GM12864 (cell line): Measurements from ENCODE around the gene KIAA0753.
A peak's percentile ranks its signal among the peaks of the same experiment; 100 is the strongest.

Experiments
- DNase-seq: peaks from one replicate; pipeline ENCODE4 v3.0.0-alpha.2; 2011; ENCODE audit warnings: low read depth
- H3K4me3 ChIP-seq: 2 replicates; pipeline ENCODE4 v1.5.1; 2011; ENCODE audit warnings: mild to moderate bottlenecking, low read depth, low read length, control low read depth
- TF ChIP-seq, protein P1 (sequence below): IDR thresholded peaks from 2 replicates; pipeline ENCODE4 v1.5.1; 2011; ENCODE audit warnings: low read depth, mild to moderate bottlenecking, moderate library complexity, low read length, control low read depth, inconsistent platforms; ENCODE audit errors: missing control alignments

KIAA0753 gene

GRCh38 chr17:6639586-6640535 is 650 bp downstream of the KIAA0753 start:
- TF ChIP-seq, protein P1, sequence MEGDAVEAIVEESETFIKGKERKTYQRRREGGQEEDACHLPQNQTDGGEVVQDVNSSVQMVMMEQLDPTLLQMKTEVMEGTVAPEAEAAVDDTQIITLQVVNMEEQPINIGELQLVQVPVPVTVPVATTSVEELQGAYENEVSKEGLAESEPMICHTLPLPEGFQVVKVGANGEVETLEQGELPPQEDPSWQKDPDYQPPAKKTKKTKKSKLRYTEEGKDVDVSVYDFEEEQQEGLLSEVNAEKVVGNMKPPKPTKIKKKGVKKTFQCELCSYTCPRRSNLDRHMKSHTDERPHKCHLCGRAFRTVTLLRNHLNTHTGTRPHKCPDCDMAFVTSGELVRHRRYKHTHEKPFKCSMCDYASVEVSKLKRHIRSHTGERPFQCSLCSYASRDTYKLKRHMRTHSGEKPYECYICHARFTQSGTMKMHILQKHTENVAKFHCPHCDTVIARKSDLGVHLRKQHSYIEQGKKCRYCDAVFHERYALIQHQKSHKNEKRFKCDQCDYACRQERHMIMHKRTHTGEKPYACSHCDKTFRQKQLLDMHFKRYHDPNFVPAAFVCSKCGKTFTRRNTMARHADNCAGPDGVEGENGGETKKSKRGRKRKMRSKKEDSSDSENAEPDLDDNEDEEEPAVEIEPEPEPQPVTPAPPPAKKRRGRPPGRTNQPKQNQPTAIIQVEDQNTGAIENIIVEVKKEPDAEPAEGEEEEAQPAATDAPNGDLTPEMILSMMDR = no peak
- peak overlapping the region; percentile 66 for H3K4me3 ChIP-seq
- DNase-seq = no peak

- TF ChIP-seq, protein P1 = no peak
- DNase-seq = no peak
- H3K4me3 ChIP-seq = peak overlapping the region; percentile 66
Measured at GRCh38 chr17:6639014-6639585, 1.4 kb downstream of the KIAA0753 start.

DNA sequence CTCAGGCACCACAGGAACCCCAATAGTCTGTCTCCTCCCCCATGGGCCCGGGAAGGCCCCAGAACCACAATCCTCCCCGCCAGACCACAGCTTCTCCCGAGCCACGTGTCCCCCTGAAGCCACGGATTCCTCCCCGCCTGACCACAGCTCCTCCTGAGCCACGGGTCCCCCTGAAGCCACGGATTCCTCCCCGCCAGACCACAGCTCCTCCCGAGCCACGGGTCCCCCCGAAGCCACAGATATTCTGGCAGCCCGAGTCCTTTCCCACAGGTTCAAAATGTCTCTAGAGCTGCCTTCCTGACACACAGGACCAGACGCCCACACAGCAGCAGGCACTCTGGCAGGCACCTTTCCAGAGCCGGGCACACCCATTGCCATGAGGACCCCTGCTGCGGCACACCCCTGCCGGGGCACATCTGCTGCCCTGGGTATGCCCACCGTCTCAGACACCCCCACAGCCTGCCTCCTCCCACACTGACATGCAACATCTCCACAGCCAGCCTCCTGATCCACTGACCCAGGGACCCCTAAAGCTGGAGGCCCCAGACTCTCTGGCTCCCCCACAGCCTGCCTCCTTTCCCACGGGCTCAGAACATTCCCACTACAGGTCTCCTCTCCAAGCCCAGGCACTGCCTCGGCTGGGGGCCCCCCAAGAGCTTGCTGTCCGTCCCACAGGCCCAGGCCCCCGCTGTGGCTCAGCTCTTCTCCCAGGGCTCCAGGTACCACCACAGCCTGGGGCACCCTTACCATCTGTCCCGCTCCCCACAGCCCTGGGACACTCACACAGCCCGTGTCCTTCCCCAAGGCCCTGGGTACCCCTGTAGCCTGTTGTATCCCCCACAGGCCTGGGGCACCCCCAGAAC is 2.2 kb downstream of the KIAA0753 start:
- no peak overlapping the region for H3K4me3 ChIP-seq
- TF ChIP-seq, protein P1 = no peak
- no peak for DNase-seq

GRCh38 chr17:6637458-6637840 is 3.1 kb downstream of the KIAA0753 start:
- TF ChIP-seq, protein P1 = no peak
- no peak for DNase-seq
- H3K4me3 ChIP-seq = no peak overlapping the region

DNA sequence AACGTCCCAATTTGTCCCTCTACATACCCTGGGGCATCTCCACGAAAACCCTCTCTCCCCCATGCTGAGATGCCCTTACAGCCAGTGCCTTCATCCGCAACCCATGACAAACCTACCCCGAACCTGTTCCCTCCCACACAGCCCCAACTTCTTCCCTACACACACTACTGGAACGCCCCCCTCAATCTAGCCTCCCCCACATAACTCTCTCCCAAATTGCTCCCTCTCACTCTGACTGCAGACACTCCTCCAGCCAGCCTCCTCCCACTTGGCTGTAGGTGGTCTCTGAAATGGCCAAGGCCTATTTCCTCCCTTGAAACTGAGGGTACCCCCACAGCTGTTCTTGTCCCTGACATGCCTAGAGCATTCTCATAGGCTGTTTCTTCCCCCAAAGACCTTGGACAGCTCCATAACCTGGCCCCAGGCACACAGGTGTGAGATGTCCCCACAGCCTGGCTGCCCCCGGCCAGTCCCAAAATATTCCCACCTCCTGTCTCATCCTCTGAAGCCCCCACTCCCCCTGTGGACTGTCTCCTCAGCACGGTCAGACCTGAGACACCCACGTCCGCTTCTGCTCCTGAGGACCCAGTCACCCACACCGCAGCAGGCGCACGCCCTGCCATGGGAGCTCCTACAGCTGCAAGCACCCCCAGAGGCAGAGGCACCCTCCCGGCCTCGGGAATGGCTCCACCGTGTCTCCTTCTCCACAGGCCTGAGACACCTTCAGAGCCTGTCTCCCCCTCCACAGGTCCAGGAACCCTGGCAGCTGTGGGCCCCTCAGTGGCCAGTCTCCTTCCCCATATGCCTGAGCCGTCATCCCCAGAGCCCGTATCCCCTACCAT is 3.7 kb downstream of the KIAA0753 start:
- H3K4me3 ChIP-seq = no peak overlapping the region
- no peak for DNase-seq
- TF ChIP-seq, protein P1 = no peak

GRCh38 chr17:6636105-6636504 is 4.4 kb downstream of the KIAA0753 start:
- TF ChIP-seq, protein P1 = no peak
- no peak for DNase-seq
- no peak overlapping the region for H3K4me3 ChIP-seq
